ENCODE results near the gene LBH. TPM values are rescaled to one million over a fixed set of nuclear protein-coding genes. Genes with fewer than 3 reads are reported as not detected.

LBH gene
- total and polyA plus RNA-seq, 2 experiments from 2014 or later = 54.1 to 75.9 TPM

DNA sequence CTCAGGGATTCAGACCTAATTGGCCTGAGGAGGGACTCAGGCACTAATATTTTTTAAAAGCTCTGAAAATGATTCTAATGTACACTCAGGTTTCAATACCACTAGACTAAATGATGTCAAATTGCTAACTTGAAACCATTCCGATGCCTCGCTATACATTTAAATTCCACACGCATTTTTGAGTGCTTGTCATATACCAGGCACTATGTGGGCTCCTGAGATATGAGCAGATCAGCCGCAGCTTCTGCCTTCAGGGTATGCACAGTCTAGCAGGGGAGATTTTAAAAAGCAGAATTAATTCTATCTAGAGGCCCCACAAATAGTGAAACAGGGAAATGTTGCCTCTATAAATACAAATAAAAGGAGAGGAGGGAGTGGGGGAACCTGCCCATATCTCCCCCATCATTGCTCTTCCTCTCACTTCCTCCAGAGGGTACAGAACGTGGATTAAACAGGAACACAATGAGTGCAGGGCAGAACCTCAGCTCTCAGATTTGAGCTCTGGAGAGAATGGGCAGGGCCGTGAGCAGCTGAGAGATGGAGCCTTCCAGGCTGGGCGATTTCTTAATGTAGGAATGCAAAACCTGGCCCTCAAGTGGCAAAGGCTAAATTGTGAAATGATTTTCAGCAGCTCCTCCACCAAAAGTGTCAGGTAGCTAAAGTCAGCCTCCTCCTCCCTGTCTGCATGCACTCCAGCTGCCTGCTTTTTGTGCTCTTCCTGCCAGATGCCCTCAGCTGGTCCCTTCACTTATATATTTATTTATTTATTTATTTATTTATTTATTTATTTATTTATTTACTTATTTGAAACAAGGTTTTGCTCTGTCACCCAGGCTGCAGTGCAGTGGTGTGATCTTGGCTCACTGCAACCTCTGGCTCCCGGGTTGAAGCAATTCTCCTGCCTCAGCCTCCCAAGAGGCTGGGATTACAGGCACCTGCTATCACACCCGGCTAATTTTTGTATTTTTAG is 24.6 kb upstream of the LBH start:
- no peaks in the 10 kb centered on the region for H3K9me2 ChIP-seq (replicated peaks; ENCODE audit: insufficient read depth)
- no peak overlapping the region for H3K27ac ChIP-seq
- no peaks in the 10 kb centered on the region for H3K27me3 ChIP-seq
- DNase-seq (ENCODE audit: low spot score) = no peak
- TF ChIP-seq EZH2 (IDR thresholded peaks at IDR 0.05; ENCODE audit: borderline replicate concordance) = no peak
- no peak for TF ChIP-seq EZH2phosphoT487 (IDR thresholded peaks at IDR 0.05; ENCODE audit: low read depth, severe bottlenecking, unreplicated experiment)
- TF ChIP-seq, protein P1, sequence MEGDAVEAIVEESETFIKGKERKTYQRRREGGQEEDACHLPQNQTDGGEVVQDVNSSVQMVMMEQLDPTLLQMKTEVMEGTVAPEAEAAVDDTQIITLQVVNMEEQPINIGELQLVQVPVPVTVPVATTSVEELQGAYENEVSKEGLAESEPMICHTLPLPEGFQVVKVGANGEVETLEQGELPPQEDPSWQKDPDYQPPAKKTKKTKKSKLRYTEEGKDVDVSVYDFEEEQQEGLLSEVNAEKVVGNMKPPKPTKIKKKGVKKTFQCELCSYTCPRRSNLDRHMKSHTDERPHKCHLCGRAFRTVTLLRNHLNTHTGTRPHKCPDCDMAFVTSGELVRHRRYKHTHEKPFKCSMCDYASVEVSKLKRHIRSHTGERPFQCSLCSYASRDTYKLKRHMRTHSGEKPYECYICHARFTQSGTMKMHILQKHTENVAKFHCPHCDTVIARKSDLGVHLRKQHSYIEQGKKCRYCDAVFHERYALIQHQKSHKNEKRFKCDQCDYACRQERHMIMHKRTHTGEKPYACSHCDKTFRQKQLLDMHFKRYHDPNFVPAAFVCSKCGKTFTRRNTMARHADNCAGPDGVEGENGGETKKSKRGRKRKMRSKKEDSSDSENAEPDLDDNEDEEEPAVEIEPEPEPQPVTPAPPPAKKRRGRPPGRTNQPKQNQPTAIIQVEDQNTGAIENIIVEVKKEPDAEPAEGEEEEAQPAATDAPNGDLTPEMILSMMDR (IDR thresholded peaks at IDR 0.05; ENCODE audit: poor library complexity) = no peak
- no peaks in the 10 kb centered on the region for H3K4me1 ChIP-seq (ENCODE audit: insufficient read depth)
- H3K4me2 ChIP-seq = no peak overlapping the region
- no peaks in the 10 kb centered on the region for H3K36me3 ChIP-seq (replicated peaks; ENCODE audit: insufficient read depth, low read depth)
- no peaks in the 10 kb centered on the region for H4K20me1 ChIP-seq (ENCODE audit: insufficient read depth, poor library complexity, severe bottlenecking)
- no peak overlapping the region for H2AFZ ChIP-seq
- no peaks in the 10 kb centered on the region for H3K79me2 ChIP-seq
- H3K4me3 ChIP-seq = no peak overlapping the region
- WGBS (ENCODE audit: low lambda C conversion rate, missing lambda C conversion rate) = 76% methylated on average over 9 of the region's 9 CpGs
- H3K9me3 ChIP-seq (ENCODE audit: low read depth) = no peaks in the 10 kb centered on the region

DNA sequence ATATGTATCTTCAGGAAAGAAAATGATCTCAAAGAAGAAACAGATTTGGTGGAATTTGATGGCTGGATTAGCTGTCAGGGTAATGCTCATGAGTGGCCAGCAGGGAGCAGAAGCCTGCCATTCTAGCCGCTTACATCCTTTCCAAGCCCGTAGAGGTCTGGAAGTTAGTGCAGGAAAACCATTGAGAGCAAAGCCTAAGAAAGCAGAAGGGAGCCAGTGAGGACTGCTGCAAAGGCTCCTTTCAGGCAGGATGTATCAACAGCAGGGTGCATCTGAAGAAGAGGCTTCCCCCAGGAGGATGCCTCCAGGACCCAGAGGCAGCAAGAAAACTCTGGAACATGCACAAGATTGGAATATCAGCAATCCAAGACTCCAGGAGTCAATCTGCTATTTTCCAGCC is 22.9 kb upstream of the LBH start:
- no peaks in the 10 kb centered on the region for H4K20me1 ChIP-seq (ENCODE audit: insufficient read depth, poor library complexity, severe bottlenecking)
- H3K36me3 ChIP-seq (replicated peaks; ENCODE audit: insufficient read depth, low read depth) = no peaks in the 10 kb centered on the region
- TF ChIP-seq EZH2 (IDR thresholded peaks at IDR 0.05; ENCODE audit: borderline replicate concordance) = no peak
- TF ChIP-seq, protein P1 (IDR thresholded peaks at IDR 0.05; ENCODE audit: poor library complexity) = peak; percentile 94
- H3K4me3 ChIP-seq = no peak overlapping the region
- no peaks in the 10 kb centered on the region for H3K9me2 ChIP-seq (replicated peaks; ENCODE audit: insufficient read depth)
- no peak overlapping the region for H3K4me2 ChIP-seq
- no peak overlapping the region for H3K27ac ChIP-seq
- H3K9me3 ChIP-seq (ENCODE audit: low read depth) = no peaks in the 10 kb centered on the region
- 10% methylated on average over 2 of the region's 2 CpGs for WGBS (ENCODE audit: low lambda C conversion rate, missing lambda C conversion rate)
- no peak overlapping the region for H2AFZ ChIP-seq
- H3K4me1 ChIP-seq (ENCODE audit: insufficient read depth) = no peaks in the 10 kb centered on the region
- H3K79me2 ChIP-seq = no peaks in the 10 kb centered on the region
- peak; percentile 86 for DNase-seq (ENCODE audit: low spot score)
- no peaks in the 10 kb centered on the region for H3K27me3 ChIP-seq

DNA sequence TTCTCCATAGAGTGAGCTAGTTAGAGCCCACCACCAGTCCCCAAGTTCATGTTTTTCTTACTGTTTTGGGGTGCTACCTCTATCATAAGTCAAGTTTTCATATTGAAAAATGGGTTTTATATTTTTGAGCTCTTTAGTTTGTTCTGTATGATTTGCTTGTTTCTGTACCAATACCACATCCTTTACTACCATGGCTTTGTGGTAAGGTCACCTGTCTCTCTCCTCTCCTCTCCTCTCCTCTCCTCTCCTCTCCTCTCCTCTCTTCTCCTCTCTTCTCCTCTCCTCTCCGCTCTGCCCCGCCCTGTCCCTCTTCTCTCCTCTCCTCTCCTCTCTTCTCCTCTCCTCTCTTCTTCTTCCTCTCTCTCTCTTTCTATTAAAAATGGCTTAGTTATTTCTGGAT is 22.1 kb upstream of the LBH start:
- Histone ChIP-seq H4K20me1 (ENCODE audit: insufficient read depth, poor library complexity, severe bottlenecking) (no peaks in the 10 kb centered on the region), H3K9me3 (ENCODE audit: low read depth) (no peaks in the 10 kb centered on the region), H3K9me2 (replicated peaks; ENCODE audit: insufficient read depth) (no peaks in the 10 kb centered on the region), H3K4me1 (ENCODE audit: insufficient read depth) (no peaks in the 10 kb centered on the region), H3K79me2 (no peaks in the 10 kb centered on the region), H3K27me3 (no peaks in the 10 kb centered on the region), H3K4me3 (no peak overlapping the region), H2AFZ (no peak overlapping the region), H3K36me3 (replicated peaks; ENCODE audit: insufficient read depth, low read depth) (no peaks in the 10 kb centered on the region), H3K27ac (no peak overlapping the region), H3K4me2 (no peak overlapping the region)
- DNase-seq (ENCODE audit: low spot score) = no peak
- WGBS (ENCODE audit: low lambda C conversion rate, missing lambda C conversion rate) = 67% methylated on average over 1 of the region's 2 CpGs
- TF ChIP-seq EZH2 (IDR thresholded peaks at IDR 0.05; ENCODE audit: borderline replicate concordance) (no peak), EZH2phosphoT487 (IDR thresholded peaks at IDR 0.05; ENCODE audit: low read depth, severe bottlenecking, unreplicated experiment) (no peak)
- TF ChIP-seq, protein P1 (IDR thresholded peaks at IDR 0.05; ENCODE audit: poor library complexity) = no peak
